Measurements from ENCODE around the gene OTOG. TPM values are rescaled to one million over a fixed set of nuclear protein-coding genes. Genes with fewer than 3 reads are reported as not detected.

Gene OTOG
- total RNA-seq, 3 donors from 2014 or later, result not detected

- Mint-ChIP-seq H3K4me3 (no peak overlapping the region), H3K36me3 (ENCODE audit: insufficient read depth) (no peaks in the 10 kb centered on the region), H3K4me1 (ENCODE audit: low read depth) (no peaks in the 10 kb centered on the region), H3K9me3 (peaks cover 4% of the 10 kb centered on the region), H3K27me3 (ENCODE audit: low read depth) (peaks cover 29% of the 10 kb centered on the region)
- DNase-seq, result no peak
- ATAC-seq, result no peak
Measured at GRCh38 chr11:17649696-17650095, 102.6 kb downstream of the OTOG start.

- H3K27me3 Mint-ChIP-seq (ENCODE audit: low read depth), result peaks cover 29% of the 10 kb centered on the region
- no peak overlapping the region for H3K4me3 Mint-ChIP-seq
- H3K36me3 Mint-ChIP-seq (ENCODE audit: insufficient read depth), result no peaks in the 10 kb centered on the region
- DNase-seq, result no peak
- H3K4me1 Mint-ChIP-seq (ENCODE audit: low read depth), result no peaks in the 10 kb centered on the region
- no peak for ATAC-seq
- peaks cover 11% of the 10 kb centered on the region for H3K9me3 Mint-ChIP-seq
Measured at GRCh38 chr11:17650127-17650911, 103.3 kb downstream of the OTOG start.

DNA sequence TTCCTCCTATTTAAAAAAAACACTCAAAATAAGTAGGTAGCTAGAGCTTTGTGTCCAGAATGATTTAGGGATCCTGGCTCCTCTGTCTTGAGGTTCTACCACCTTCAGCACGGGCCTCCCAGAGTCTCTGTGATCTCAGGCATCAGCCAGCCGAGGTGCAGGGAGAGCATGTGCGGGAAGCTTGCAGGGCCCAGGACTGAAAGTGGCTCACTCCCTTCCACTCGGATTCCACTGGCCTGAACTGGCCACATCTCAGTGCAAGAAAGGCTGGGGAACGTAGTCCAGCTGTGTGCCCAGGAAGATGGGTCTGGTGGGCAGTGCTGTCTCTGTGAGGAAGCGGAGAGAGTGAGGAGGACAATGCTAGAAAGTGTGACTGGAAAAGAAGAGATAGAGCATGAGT lies 104.0 kb downstream of the OTOG start:
- Mint-ChIP-seq H3K9me3 (peaks cover 17% of the 10 kb centered on the region), H3K27me3 (ENCODE audit: low read depth) (peaks cover 33% of the 10 kb centered on the region), H3K4me3 (no peak overlapping the region), H3K4me1 (ENCODE audit: low read depth) (no peaks in the 10 kb centered on the region), H3K36me3 (ENCODE audit: insufficient read depth) (peaks cover 2% of the 10 kb centered on the region)
- ATAC-seq, result no peak
- no peak for DNase-seq

GRCh38 chr11:17651681-17652080 lies 104.6 kb downstream of the OTOG start:
- DNase-seq (no peak), ATAC-seq (no peak)
- Mint-ChIP-seq H3K4me3 (no peak overlapping the region), H3K36me3 (ENCODE audit: insufficient read depth) (peaks cover 2% of the 10 kb centered on the region), H3K4me1 (ENCODE audit: low read depth) (no peaks in the 10 kb centered on the region), H3K9me3 (peaks cover 17% of the 10 kb centered on the region), H3K27me3 (ENCODE audit: low read depth) (peaks cover 33% of the 10 kb centered on the region)

- Mint-ChIP-seq H3K9me3 (peaks cover 17% of the 10 kb centered on the region), H3K27me3 (ENCODE audit: low read depth) (peaks cover 32% of the 10 kb centered on the region), H3K4me1 (ENCODE audit: low read depth) (no peaks in the 10 kb centered on the region), H3K4me3 (no peak overlapping the region), H3K36me3 (ENCODE audit: insufficient read depth) (peaks cover 2% of the 10 kb centered on the region)
- DNase-seq (no peak), ATAC-seq (no peak)
Measured at GRCh38 chr11:17652556-17652955, 105.5 kb downstream of the OTOG start.

GRCh38 chr11:17653611-17654010 lies 106.6 kb downstream of the OTOG start:
- Mint-ChIP-seq H3K9me3 (peaks cover 13% of the 10 kb centered on the region), H3K4me1 (ENCODE audit: low read depth) (no peaks in the 10 kb centered on the region), H3K36me3 (ENCODE audit: insufficient read depth) (peaks cover 2% of the 10 kb centered on the region), H3K27me3 (ENCODE audit: low read depth) (peaks cover 37% of the 10 kb centered on the region), H3K4me3 (no peak overlapping the region)
- ATAC-seq (no peak), DNase-seq (no peak)

DNA sequence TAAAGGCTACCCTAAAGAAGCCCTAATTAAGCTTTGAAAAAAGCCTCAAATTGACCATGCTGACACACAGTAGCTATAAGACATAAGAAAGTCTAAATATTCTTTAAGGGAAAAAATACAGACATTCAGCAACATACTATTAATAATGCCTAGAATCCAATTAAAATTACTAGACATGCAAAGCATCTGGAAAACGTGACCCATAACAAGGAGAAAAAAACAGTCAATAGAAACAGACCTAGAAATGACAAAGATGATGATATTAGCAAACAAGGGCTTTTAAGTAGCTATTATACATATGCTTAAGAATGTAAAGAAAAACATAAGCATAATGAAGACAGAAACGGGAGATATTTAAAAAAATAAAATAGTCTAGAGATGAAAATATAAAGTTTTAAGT lies 108.6 kb downstream of the OTOG start:
- Mint-ChIP-seq H3K27me3 (ENCODE audit: low read depth) (peaks cover 25% of the 10 kb centered on the region), H3K4me3 (no peak overlapping the region), H3K36me3 (ENCODE audit: insufficient read depth) (peaks cover 2% of the 10 kb centered on the region), H3K9me3 (peaks cover 13% of the 10 kb centered on the region), H3K4me1 (ENCODE audit: low read depth) (no peaks in the 10 kb centered on the region)
- no peak for ATAC-seq
- DNase-seq, result no peak

- DNase-seq (no peak), ATAC-seq (no peak)
- H3K9me3 Mint-ChIP-seq, result peaks cover 13% of the 10 kb centered on the region
- H3K27me3 Mint-ChIP-seq (ENCODE audit: low read depth), result peaks cover 14% of the 10 kb centered on the region
- no peak overlapping the region for H3K4me3 Mint-ChIP-seq
- peaks cover 2% of the 10 kb centered on the region for H3K36me3 Mint-ChIP-seq (ENCODE audit: insufficient read depth)
- no peaks in the 10 kb centered on the region for H3K4me1 Mint-ChIP-seq (ENCODE audit: low read depth)
Measured at GRCh38 chr11:17658211-17658610, 111.2 kb downstream of the OTOG start.

DNA sequence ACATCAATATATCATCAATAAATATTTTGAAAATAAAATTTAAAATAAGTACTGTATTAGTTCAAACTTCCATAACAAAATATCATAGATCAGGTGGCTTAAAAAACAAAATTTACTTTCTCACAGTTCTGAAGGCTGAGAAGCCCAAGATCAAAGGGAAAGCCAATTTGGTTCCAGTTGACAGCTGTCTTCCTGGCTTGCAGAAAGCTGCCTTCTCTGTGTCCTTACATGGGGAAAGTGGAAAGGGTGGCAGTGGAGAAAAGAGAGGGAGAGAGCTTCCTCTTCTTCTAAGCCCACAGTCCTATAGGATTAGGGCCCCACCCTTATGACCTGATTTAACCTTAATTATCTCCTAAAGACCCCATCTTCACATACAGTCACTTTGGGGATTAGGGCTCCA lies 121.1 kb downstream of the OTOG start:
- ATAC-seq (no peak), DNase-seq (no peak)
- Mint-ChIP-seq H3K36me3 (ENCODE audit: insufficient read depth) (no peaks in the 10 kb centered on the region), H3K4me3 (no peak overlapping the region), H3K27me3 (ENCODE audit: low read depth) (peaks cover 12% of the 10 kb centered on the region), H3K9me3 (peaks cover 3% of the 10 kb centered on the region), H3K4me1 (ENCODE audit: low read depth) (no peaks in the 10 kb centered on the region)

GRCh38 chr11:17672469-17672868 lies 125.4 kb downstream of the OTOG start:
- DNase-seq, result no peak
- Mint-ChIP-seq H3K4me1 (ENCODE audit: low read depth) (no peaks in the 10 kb centered on the region), H3K4me3 (no peak overlapping the region), H3K36me3 (ENCODE audit: insufficient read depth) (no peaks in the 10 kb centered on the region), H3K27me3 (ENCODE audit: low read depth) (peaks cover 15% of the 10 kb centered on the region), H3K9me3 (peaks cover 19% of the 10 kb centered on the region)
- no peak for ATAC-seq

GRCh38 chr11:17673951-17674350 lies 126.9 kb downstream of the OTOG start:
- peaks cover 15% of the 10 kb centered on the region for H3K27me3 Mint-ChIP-seq (ENCODE audit: low read depth)
- no peaks in the 10 kb centered on the region for H3K36me3 Mint-ChIP-seq (ENCODE audit: insufficient read depth)
- no peaks in the 10 kb centered on the region for H3K4me1 Mint-ChIP-seq (ENCODE audit: low read depth)
- H3K4me3 Mint-ChIP-seq, result no peak overlapping the region
- H3K9me3 Mint-ChIP-seq, result peaks cover 19% of the 10 kb centered on the region
- DNase-seq, result no peak
- ATAC-seq, result no peak

GRCh38 chr11:17682848-17683247 lies 135.8 kb downstream of the OTOG start:
- Mint-ChIP-seq H3K36me3 (ENCODE audit: insufficient read depth) (no peaks in the 10 kb centered on the region), H3K4me3 (no peak overlapping the region), H3K27me3 (ENCODE audit: low read depth) (peaks cover 20% of the 10 kb centered on the region), H3K4me1 (ENCODE audit: low read depth) (no peaks in the 10 kb centered on the region), H3K9me3 (no peaks in the 10 kb centered on the region)
- DNase-seq, result no peak
- ATAC-seq, result no peak

GRCh38 chr11:17683377-17684161 lies 136.5 kb downstream of the OTOG start:
- ATAC-seq (no peak), DNase-seq (no peak)
- Mint-ChIP-seq H3K36me3 (ENCODE audit: insufficient read depth) (no peaks in the 10 kb centered on the region), H3K27me3 (ENCODE audit: low read depth) (peaks cover 20% of the 10 kb centered on the region), H3K4me3 (no peak overlapping the region), H3K9me3 (no peaks in the 10 kb centered on the region), H3K4me1 (ENCODE audit: low read depth) (no peaks in the 10 kb centered on the region)

GRCh38 chr11:17684550-17684949 lies 137.5 kb downstream of the OTOG start:
- peaks cover 20% of the 10 kb centered on the region for H3K27me3 Mint-ChIP-seq (ENCODE audit: low read depth)
- ATAC-seq (no peak), DNase-seq (no peak)
- no peaks in the 10 kb centered on the region for H3K4me1 Mint-ChIP-seq (ENCODE audit: low read depth)
- no peak overlapping the region for H3K4me3 Mint-ChIP-seq
- no peaks in the 10 kb centered on the region for H3K9me3 Mint-ChIP-seq
- no peaks in the 10 kb centered on the region for H3K36me3 Mint-ChIP-seq (ENCODE audit: insufficient read depth)

All from activated T-cell treated with anti-CD3 and anti-CD28 coated beads, Interleukin-2, amount 50 U/mL, for 4 hours (primary cell).